ENCODE results near the gene P2RX1.

The P2RX1 gene

GRCh38 chr17:3915995-3916696 lies at the start of gene P2RX1:
P2RX1 (minus strand) TSS chr17:3916465; CDS start chr17:3916225, 240 bp downstream.
- no peak for DNase-seq

DNA sequence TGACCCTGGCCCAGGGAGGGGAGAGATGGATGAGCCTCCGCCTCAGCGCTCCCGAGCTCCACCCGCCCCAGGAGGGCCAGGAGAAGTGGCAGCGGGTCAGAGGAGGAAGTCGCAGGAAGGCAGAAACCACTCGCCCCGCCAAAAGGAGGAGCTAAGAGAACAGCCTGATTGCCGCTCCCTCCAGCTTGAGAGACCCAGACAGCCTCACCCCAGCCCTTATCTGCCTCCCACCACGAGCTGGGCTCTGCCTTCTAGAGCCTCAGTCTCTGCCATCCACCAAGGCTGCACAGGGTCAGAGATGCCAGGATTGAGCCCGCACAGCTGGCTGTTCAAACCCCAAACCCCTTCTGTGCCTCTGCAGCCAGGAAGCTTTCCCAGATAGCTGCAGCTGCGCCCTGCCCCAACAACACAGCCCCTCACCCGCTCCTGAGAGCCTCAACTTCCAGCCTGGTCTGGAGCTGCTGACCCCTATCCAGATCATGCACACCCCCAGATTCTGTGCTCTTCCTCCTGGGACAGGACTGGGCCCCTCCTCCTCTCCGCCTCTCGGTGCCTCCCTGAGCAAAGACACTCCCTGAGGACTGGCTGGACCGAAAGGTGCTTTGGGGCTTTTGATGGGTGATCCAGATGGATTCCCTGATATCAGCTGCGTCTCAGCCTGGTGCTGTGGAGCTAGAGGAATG lies 49.0 kb upstream of the P2RX1 start:
- peak; percentile 32 for DNase-seq

- no peak for DNase-seq
Observed at GRCh38 chr17:3964203-3965117, 48.2 kb upstream of the P2RX1 start, which contains the start of gene ATP2A3. ATP2A3 (minus strand) TSS chr17:3964437; CDS start chr17:3964291, 146 bp downstream.

DNA sequence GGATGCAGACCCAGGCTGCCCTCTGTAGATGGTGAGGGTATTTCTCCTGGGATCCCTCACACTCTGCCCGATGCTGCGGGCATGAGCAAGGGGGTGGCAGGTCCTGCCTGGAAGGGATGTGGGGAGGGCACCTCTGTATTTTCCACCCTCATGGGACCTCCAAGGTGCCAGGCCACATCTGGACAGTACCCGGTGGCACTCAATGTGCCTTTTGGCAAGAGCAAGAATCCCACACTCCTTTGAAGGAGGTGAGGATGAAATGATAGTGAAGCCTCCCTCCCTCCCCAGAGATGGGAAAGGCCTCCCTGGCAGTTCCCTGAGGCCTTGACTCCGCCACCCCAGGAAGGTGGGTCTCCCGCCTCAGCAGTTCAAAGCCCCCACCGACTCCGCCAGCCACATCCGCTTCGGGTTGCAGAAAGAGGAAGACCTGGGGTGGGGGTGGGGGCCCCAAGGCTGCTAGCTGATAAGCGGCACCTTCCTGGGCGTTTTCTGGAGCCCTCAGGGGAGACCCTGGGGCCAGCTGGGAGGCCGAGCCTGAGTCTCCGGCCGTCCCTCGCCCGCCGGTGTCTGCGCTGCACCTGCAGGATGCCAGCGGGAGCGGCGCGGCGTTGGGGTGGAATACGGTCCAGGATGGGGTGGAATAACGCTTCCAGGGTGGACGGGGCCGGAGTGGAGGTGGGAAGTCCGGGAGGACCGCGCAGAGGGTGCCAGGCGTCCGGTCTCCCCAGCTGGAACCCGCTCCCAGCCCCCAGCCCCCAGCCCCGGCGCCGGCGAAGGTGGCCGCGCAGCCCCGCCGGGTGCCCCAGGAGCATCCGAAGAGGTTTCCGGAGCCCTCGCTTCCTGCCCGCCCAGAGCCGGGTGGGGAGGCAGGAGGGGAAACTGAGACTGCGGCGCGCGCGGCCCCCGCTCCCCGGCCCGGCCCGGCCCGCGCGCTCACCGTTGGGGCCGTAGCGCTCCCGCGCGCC lies 47.3 kb upstream of the P2RX1 start:
- DNase-seq: no peak

GRCh38 chr17:3962965-3963236 lies 46.6 kb upstream of the P2RX1 start:
- DNase-seq: no peak

- DNase-seq: no peak
Observed at GRCh38 chr17:3962217-3962964, 46.1 kb upstream of the P2RX1 start.

- no peak for DNase-seq
Observed at GRCh38 chr17:3961564-3962047, 45.3 kb upstream of the P2RX1 start.

DNA sequence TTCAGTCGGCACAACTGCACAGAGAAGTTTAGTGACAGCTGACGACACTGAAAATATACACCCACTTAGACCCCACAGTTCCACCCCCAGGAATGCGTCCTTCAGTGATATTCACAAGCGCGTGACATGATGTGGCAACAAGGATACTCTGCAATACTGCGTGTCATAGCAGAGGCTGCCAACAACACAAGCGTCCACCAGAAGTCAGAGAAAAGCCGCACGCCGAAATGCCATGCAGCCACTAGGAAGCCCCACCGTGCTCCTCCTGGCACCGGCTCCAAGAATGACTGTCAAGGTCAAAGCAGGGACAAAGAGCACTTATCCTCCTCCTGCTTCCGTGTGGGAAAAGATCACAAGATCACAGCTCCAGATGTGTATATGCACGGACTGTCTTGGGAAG lies 44.5 kb upstream of the P2RX1 start:
- DNase-seq: no peak

DNA sequence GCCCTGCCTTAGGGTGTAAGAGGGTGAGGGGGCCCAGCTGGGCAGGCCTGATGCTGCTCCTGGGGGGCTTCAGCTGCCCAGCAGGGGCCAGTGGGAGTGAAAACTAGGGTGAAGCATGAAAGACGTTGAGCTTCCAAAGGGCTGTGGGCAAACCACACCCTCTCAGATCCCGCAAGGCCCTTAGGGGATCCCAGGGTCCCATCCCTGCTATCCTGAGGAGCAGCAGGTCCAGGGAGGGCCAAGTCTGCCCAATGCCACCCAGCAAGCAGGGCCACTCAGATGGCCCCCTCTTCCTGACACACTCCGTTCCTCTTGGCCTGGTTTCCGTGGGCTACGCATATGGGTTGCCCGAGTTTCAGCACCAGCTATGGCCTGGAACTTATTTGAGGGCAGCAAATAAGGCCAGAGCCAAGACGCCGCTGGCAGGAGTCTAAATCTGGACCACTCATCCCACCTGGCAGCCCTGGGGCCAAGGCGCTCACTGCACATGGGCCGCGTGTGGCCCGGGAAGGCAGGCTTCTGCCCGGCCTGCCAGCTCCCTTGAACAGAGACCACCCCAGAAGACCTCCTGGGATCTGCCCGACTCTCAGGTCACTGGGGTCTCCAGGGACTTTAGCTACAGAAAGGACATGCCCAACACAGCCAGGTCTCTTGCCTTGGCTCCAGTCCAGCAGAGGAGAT lies 43.8 kb upstream of the P2RX1 start:
- no peak for DNase-seq

DNA sequence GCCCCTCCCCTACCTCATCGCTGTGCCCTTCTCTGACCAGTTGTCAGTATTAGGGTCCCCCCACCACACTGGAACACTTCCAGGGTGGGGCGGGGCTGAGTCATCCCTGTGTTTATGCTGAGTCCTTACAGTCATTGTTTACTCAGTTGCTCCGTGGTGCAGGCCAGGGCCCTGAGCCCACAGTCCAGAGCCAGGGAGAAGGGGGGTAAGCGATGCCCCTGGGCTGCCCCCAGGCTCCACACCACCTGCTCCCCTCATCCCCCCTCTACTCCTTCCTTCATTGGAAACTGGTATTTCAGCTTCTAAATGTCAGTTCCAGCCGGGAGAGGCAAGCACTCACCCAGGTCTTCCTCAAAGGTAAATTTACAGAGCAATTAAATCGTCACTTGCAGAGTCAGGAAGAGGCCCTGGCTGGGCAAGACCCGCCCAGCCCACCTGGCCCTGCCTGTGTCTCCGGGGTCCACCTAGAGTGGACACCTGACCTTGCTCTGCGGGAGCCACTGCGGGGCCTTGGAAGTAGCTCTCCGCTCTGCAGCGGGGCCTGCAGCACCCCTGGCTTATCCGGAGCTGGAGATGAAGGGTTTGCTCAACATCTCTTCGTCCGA lies 43.1 kb upstream of the P2RX1 start:
- peak; percentile 69 for DNase-seq

- no peak for DNase-seq
Observed at GRCh38 chr17:3957735-3958599, 41.7 kb upstream of the P2RX1 start.

DNA sequence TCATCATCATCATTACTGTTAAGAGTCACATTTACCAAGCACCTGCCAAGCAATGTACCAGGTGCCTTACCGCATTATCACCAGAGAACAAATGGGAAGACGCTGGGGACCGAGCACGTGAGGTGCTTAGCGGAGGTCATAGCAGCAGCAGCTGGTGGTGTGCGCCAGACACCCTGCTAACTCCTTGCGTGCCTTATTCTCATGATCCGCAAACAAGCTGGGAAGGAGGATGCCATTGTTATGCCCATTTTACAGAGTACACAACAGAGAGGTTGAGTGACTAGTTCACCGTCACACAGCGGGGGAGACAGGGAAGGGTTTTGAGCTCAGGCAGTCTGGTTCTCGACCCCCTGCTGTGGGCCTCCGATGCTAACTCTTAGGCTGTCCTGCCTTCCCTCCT lies 40.7 kb upstream of the P2RX1 start:
- peak; percentile 31 for DNase-seq

GRCh38 chr17:3956327-3956957 lies 40.2 kb upstream of the P2RX1 start:
- no peak for DNase-seq

- no peak for DNase-seq
Observed at GRCh38 chr17:3955673-3955988, 39.4 kb upstream of the P2RX1 start.

- no peak for DNase-seq
Observed at GRCh38 chr17:3954976-3955672, 38.9 kb upstream of the P2RX1 start.

GRCh38 chr17:3954086-3954485 lies 37.8 kb upstream of the P2RX1 start:
- DNase-seq: no peak

- DNase-seq: no peak
Observed at GRCh38 chr17:3953542-3953941, 37.3 kb upstream of the P2RX1 start.

- no peak for DNase-seq
Observed at GRCh38 chr17:3952186-3952585, 35.9 kb upstream of the P2RX1 start.

DNA sequence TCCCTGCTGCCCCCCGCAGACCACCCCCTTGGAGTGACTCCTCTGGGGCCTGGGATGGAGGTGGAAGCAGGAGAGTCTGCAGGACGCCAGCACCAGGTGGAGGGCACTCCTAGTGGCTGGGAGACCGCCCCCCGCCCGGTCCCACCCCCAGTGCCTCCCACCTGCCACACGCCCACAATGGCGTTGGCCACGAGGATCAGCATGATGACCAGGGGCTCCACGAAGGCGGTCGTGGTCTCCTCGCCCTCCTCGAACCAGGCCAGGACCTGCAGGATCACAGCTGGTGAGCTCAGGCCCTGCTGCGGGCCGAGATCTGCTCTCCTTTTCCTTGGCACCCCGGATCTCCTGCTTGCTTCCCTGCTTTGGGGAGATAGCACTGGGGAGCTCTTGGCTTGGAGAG lies 35.2 kb upstream of the P2RX1 start:
- DNase-seq: no peak
